Ovary (tissue), 3 donors: ENCODE data around the gene IFNG-AS1.

Experiments
- EP300 ChIP-seq: sonication (generic); formaldehyde crosslinking; IDR thresholded peaks from one replicate; pipeline ENCODE4 v1.6.1; 2017; ENCODE audit warnings: antibody characterized with exemption
- POLR2A ChIP-seq: fragments of 450-650 bp; IDR thresholded peaks from one replicate; pipeline ENCODE4 v1.6.1; 2017; ENCODE audit warnings: antibody characterized with exemption, mild to moderate bottlenecking, moderate library complexity
- TF ChIP-seq, protein P1 (sequence below), 3 donors: fragments of 450-650 bp in 2 of 3; fragments of 200-600 bp in 1 of 3; IDR thresholded peaks; one replicate each; pipeline versions ENCODE4 v1.5.1 to v1.8.0; 2016 to 2022; ENCODE audit warnings: antibody characterized with exemption in 3 of 3, mild to moderate bottlenecking in 1 of 3
- donor health status: DM: no; HTN: no; CAD: no.

DNA sequence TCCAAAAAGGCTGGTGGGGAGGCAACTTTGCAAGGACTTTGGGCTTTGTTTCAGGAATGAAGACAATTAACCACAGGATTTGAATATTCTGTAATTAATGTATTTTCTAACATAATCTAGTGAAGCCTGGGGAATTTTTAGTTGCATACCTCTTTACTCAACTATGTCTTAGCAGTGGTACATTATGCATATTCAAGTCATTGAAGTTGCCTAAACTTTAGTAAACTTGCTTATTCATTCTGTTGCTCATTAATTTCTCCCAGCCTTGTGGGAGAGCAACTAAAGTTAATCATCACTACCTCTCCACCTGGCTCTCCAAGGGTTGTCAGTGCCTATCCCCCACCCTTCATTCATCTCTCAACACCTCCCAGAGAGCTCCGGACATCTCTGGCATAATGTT lies 54.2 kb downstream of the IFNG-AS1 start:
- TF ChIP-seq, protein P1, sequence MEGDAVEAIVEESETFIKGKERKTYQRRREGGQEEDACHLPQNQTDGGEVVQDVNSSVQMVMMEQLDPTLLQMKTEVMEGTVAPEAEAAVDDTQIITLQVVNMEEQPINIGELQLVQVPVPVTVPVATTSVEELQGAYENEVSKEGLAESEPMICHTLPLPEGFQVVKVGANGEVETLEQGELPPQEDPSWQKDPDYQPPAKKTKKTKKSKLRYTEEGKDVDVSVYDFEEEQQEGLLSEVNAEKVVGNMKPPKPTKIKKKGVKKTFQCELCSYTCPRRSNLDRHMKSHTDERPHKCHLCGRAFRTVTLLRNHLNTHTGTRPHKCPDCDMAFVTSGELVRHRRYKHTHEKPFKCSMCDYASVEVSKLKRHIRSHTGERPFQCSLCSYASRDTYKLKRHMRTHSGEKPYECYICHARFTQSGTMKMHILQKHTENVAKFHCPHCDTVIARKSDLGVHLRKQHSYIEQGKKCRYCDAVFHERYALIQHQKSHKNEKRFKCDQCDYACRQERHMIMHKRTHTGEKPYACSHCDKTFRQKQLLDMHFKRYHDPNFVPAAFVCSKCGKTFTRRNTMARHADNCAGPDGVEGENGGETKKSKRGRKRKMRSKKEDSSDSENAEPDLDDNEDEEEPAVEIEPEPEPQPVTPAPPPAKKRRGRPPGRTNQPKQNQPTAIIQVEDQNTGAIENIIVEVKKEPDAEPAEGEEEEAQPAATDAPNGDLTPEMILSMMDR (IDR thresholded peaks at IDR 0.05): no peak
- TF ChIP-seq EP300 (no peak), POLR2A (no peak)
